OCI-LY7 (cell line): Measurements from ENCODE around the gene TNS3.

Source experiments
- CTCF ChIP-seq: fragments of 200-600 bp; sonication (generic); conservative IDR thresholded peaks from 2 replicates; pipeline ENCODE4 v1.5.1; 2014; ENCODE audit warnings: mild to moderate bottlenecking, antibody characterized with exemption, low read length, moderate library complexity, mixed read lengths
- EZH2phosphoT487 ChIP-seq: fragments of 200-600 bp; sonication (generic); IDR thresholded peaks from 2 replicates; pipeline ENCODE4 v1.6.1; 2018; ENCODE audit warnings: low read depth, borderline replicate concordance, mild to moderate bottlenecking, mixed run types, antibody characterized with exemption, low read length, moderate library complexity, mixed read lengths

GRCh38 chr7:47400001-47400400, 181.9 kb downstream of the TNS3 start:
- TF ChIP-seq CTCF (no peak), EZH2phosphoT487 (no peak)
